Large intestine (tissue), 3 donors: ENCODE measurements around the gene SPTB. TPM values are rescaled to one million over a fixed set of nuclear protein-coding genes. Genes with fewer than 3 reads are reported as not detected.
A peak's percentile ranks its signal among the peaks of the same experiment; 100 is the strongest.

Experiments used
- DNase-seq, 2 donors: peaks; one replicate each; pipeline versions ENCODE4 v3.0.0 to v3.0.0-alpha.2; 2013
- H3K27ac ChIP-seq: one replicate; pipeline ENCODE4 v1.5.1; 2013; ENCODE audit warnings: low read length
- H3K27me3 ChIP-seq: 2 replicates; pipeline ENCODE4 v1.6.1; 2013; ENCODE audit warnings: low read length; ENCODE audit not compliant: control insufficient read depth, insufficient read depth
- H3K36me3 ChIP-seq: 2 replicates; pipeline ENCODE4 v1.6.1; 2013; ENCODE audit warnings: low read length; ENCODE audit not compliant: control insufficient read depth, insufficient read depth
- H3K4me1 ChIP-seq: one replicate; pipeline ENCODE4 v1.6.1; 2013; ENCODE audit warnings: low read length; ENCODE audit not compliant: control insufficient read depth, insufficient read depth
- H3K4me3 ChIP-seq: one replicate; pipeline ENCODE4 v1.5.1; 2013; ENCODE audit warnings: low read length
- H3K9me3 ChIP-seq: one replicate; pipeline ENCODE4 v1.6.1; 2013; ENCODE audit warnings: mild to moderate bottlenecking, low read depth, low read length, moderate library complexity; ENCODE audit not compliant: control insufficient read depth
- WGBS: methylation state at CpG from one replicate; pipeline ENCODE4 v1.1.5; 2013; ENCODE audit warnings: low lambda C conversion rate; ENCODE audit not compliant: insufficient coverage; 5-methylcytosine and 5-hydroxymethylcytosine counted together
- polyA plus RNA-seq: library from polyadenylated mRNA; unstranded; fragments of 120-200 nt; gene quantifications from one replicate; pipeline ENCODE4 v1.2.1, GENCODE V29; 2013

Gene SPTB
- polyA plus RNA-seq, 1 donor = 2.9 TPM

DNA sequence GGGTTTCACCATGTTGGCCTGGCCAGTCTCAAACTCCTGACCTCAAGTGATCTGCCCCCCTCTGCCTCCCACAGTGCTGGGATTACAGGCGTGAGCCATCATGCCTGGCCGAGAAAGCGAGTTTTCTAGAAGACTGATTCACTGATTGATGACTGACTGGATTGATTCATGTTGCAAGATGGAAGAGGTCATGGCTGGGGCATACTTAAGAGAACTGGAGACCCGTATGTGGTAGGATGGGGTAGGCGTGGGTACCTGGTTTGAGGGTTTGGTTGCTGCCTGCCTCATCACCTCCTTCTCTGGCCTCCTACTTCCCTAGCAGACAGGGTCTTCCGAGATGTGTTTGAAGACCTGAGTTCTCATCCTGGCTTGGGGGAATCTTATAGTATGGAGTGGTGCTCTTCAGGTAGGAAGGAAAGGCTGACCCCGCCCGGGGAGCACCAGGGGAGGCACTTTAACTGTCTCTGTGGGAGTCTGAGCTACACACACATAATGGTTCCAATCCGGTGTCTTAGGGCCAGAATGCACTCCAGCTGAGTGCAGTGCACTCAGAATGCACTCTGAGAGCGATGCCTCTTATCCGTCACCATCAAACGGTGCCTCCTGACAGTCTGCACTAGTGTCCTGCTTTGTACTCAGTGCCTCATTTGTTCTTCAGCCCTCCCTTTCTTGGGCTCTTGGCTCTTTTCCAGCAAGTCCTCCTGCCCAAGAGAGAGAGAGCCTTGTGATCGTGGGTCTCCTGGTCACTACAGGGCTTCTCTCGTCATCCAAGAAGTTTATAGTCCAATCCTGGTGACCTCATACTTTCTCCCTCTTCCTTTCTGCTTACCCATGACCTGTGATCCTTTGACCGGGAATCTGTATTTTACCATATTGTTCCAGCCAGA lies 155.8 kb downstream of the SPTB start:
- Histone ChIP-seq H3K27ac (peak overlapping the region; percentile 92), H3K4me1 (peaks cover 76% of the 10 kb centered on the region), H3K27me3 (no peaks in the 10 kb centered on the region), H3K36me3 (peaks cover 20% of the 10 kb centered on the region), H3K4me3 (no peak overlapping the region), H3K9me3 (no peaks in the 10 kb centered on the region)
- WGBS = 0% methylated on average over 1 of the region's 15 CpGs
- peak; percentile 93 to 95 for DNase-seq

DNA sequence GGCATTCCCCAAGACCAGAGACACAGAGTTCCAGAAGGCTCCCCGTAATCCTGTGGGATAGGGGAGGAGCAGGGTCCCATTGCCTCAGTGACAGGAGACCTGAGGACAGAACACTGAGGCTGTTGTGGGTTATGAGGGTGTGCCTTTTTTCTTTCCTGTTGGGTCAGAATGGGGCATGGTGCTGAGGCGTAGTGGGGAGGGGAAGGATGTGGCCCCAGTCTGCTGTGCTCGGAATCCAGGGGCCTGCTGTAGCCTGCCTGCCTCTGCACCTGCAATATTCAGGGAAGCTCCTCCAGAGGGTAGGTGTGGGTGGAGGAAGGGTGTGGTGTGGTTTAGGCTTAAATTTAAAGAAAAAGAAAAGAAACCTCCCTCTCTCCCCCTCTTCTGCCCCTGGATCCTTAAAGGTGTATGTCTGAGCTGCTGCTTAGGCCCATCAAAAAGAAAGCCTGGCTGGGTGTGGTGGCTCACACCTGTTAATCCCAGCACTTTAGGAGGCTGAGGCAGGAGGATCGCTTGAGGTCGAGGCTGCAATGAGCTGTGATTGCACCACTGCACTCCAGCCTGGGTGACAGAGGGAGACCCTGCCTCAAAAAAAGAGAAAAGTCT lies 156.8 kb downstream of the SPTB start:
- Histone ChIP-seq H3K27ac (no peak overlapping the region), H3K4me3 (no peak overlapping the region), H3K36me3 (peaks cover 10% of the 10 kb centered on the region), H3K4me1 (peaks cover 82% of the 10 kb centered on the region), H3K9me3 (no peaks in the 10 kb centered on the region), H3K27me3 (no peaks in the 10 kb centered on the region)
- no peak for DNase-seq
- WGBS = no CpG with 5 or more reads among the region's 5 CpGs

DNA sequence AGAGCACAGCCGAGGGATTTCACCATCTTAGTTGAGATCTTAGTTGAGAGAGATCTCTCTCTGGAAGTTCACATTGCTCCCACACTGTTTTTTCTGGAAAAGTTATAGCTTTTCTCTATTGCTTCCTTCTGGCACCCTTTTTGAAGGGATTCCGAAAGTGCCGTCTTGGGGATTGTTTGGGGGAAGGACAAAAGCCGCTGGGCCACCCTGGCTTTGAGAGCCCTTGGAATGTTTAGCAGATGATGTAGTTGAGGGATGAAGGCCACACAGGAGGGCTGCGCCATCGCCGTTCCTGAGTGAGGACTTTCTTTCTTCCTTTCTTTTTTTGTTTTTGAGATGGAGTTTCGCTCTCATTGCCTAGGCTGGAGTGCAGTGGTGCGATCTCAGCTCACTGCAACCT lies 157.8 kb downstream of the SPTB start:
- no peaks in the 10 kb centered on the region for H3K9me3 ChIP-seq
- no peak overlapping the region for H3K27ac ChIP-seq
- H3K27me3 ChIP-seq = no peaks in the 10 kb centered on the region
- no peak for DNase-seq
- no CpG with 5 or more reads among the region's 9 CpGs for WGBS
- no peak overlapping the region for H3K4me3 ChIP-seq
- peaks cover 82% of the 10 kb centered on the region for H3K4me1 ChIP-seq
- peaks cover 4% of the 10 kb centered on the region for H3K36me3 ChIP-seq

DNA sequence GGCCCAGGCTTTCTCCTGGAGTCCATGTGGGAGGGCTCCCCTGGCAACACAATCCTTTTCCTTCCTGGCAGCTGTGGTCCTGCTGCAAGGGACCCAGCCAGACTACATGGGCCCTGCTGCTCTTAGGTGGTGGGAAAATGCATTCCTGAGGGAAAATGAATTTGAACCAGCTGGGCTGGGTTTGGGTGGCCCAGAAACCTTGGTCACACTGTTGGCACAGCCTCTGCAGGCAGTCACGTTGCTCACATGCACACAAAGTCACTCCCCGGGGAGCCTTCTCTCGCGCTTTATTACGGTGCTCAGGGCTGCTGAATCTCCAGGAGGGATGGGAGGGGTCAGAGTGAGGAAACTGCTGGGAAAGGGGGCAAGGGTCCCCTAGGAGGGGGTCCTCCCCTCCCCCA lies 158.3 kb downstream of the SPTB start:
- Histone ChIP-seq H3K36me3 (peaks cover 4% of the 10 kb centered on the region), H3K9me3 (no peaks in the 10 kb centered on the region), H3K27ac (peak overlapping the region; percentile 82), H3K4me3 (no peak overlapping the region), H3K4me1 (peaks cover 85% of the 10 kb centered on the region), H3K27me3 (no peaks in the 10 kb centered on the region)
- DNase-seq = peak in 1 of 2 donors; percentile 66
- no CpG with 5 or more reads among the region's 5 CpGs for WGBS

DNA sequence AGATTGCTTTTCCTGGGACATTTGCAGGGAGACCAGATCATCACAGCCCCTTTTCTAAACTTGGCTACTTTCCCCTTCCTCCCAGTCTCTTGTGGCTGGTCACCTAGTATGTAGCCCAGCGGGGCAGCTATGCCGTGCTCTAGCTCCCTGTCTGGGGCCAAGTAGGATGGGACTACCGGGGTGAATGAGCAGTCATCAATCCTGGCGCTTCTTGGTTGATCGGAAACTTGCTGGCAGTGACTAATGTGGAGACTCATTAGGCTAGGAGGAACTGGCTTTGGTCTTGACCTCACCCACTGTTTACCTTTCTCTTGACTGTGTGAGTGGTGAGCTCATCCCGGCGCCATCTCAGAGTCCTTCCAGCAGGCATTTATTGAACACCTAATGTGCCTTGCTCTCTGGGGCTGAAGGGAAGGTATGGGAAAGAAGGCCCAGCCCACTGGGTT lies 159.6 kb downstream of the SPTB start:
- Histone ChIP-seq H3K4me3 (no peak overlapping the region), H3K4me1 (peaks cover 85% of the 10 kb centered on the region), H3K27ac (peak overlapping the region; percentile 82), H3K9me3 (no peaks in the 10 kb centered on the region), H3K36me3 (peaks cover 4% of the 10 kb centered on the region), H3K27me3 (no peaks in the 10 kb centered on the region)
- DNase-seq = peak; percentile 80 to 89
- no CpG with 5 or more reads among the region's 7 CpGs for WGBS

DNA sequence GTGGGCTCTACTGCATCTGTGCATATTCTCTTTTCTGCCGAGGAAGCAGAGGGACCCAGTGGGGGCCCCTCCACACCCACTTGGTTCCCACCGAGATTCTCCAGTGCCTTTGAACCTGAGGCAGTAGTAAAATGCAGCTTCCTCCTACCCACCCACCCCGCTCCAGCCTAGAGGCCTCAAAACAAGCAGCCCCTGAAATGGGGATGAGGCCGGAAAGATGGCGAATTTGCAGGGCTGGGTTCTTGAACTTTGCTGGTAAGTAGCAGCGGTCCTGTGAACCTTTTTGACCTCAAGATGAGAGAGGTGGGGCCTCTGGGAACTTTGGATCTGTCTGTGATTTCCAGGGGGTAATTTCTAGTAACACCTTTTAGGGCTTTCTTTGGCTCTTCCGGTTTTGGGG lies 160.1 kb downstream of the SPTB start:
- H3K27me3 ChIP-seq = no peaks in the 10 kb centered on the region
- no peaks in the 10 kb centered on the region for H3K9me3 ChIP-seq
- no peak overlapping the region for H3K4me3 ChIP-seq
- no peak for DNase-seq
- H3K4me1 ChIP-seq = peaks cover 80% of the 10 kb centered on the region
- peak overlapping the region; percentile 82 for H3K27ac ChIP-seq
- peaks cover 4% of the 10 kb centered on the region for H3K36me3 ChIP-seq
- no CpG with 5 or more reads among the region's 7 CpGs for WGBS

DNA sequence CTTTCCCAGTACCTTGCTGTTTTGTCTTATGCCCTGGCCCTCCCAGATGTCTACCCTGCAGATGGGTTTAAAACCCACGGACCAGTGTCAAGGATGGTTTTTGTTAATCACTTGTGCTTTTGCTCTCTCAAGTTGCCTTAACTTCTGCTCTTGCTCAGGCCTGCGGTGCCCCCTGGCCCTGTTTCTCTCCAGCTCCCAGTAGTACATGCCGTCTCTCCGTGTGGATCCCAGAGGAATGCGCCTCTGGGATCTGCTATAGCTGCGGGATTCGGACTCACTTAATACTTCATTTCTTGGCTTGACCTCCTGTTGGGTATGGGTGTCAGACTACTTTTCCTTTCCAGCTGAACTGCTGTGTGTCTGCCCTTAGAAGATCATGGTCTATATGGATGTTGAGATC lies 160.9 kb downstream of the SPTB start:
- H3K9me3 ChIP-seq = no peaks in the 10 kb centered on the region
- no peak for DNase-seq
- H3K27ac ChIP-seq = no peak overlapping the region
- H3K27me3 ChIP-seq = no peaks in the 10 kb centered on the region
- WGBS = 100% methylated on average over 1 of the region's 7 CpGs
- H3K36me3 ChIP-seq = peaks cover 4% of the 10 kb centered on the region
- peaks cover 72% of the 10 kb centered on the region for H3K4me1 ChIP-seq
- no peak overlapping the region for H3K4me3 ChIP-seq

DNA sequence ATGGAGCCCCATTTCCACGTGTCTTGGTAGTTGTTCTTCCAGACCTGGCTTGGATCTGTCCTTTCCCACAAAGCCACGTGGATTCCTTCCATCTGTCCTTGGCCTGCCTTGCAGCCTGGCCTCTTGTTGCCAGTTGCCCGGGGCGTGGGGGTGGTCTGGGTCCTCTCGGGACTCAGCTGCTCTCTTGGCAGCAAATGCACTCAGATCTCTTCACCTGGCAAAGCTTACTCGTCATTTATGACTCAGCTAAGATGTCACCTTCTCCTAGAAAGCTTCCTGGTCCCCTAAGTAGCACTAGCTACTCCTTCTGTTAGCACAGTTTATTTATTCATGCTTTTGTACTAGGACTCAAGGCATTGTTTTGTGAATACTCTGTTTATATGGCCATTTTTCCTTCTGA lies 161.8 kb downstream of the SPTB start:
- H3K9me3 ChIP-seq = peaks cover 8% of the 10 kb centered on the region
- H3K4me1 ChIP-seq = peaks cover 69% of the 10 kb centered on the region
- no peak overlapping the region for H3K4me3 ChIP-seq
- DNase-seq = peak in 1 of 2 donors; percentile 70
- peaks cover 4% of the 10 kb centered on the region for H3K36me3 ChIP-seq
- H3K27me3 ChIP-seq = no peaks in the 10 kb centered on the region
- H3K27ac ChIP-seq = peak overlapping the region; percentile 90
- no CpG with 5 or more reads among the region's 6 CpGs for WGBS

DNA sequence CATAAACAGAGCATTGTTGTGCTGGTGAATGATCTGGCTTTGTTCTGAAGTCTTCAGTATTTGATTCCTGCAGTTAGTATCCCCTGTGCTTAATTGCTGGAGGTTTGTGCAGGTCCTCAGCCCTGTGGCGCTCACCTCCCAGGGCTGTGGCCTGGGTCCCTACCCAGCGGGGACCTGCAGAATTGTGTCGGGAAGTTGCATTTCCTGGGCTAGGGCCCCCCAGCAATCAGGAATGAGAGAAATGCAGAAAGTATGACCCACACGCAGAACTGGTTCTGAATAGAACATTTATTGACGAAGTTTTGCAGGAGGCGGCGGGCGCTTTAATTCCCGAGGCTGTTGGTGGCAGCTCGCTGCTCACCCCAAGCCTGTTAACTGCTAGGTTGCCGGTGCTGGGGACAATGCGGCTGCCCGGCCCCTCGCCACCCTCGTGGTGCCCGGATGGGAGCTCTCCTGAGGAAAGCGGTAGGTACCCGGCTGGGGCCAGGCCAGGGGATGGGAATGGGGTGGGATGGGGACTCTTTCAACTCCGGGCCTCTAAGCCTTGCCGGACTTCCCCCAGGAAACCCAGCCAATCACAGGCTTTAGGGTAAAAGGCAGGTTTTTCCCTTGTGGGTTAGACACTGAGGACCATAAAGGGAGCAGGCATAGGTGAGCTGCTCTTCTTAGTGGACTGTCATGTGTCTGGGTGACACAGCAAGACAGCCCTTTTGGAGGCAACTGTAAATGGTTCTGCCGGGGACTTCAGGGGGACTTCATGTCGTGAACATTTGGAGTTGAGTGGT lies 163.9 kb downstream of the SPTB start:
- Histone ChIP-seq H3K27ac (peak overlapping the region; percentile 90), H3K4me3 (peak overlapping the region; percentile 4), H3K9me3 (peaks cover 9% of the 10 kb centered on the region), H3K4me1 (peaks cover 57% of the 10 kb centered on the region), H3K36me3 (peaks cover 4% of the 10 kb centered on the region), H3K27me3 (no peaks in the 10 kb centered on the region)
- WGBS = no CpG with 5 or more reads among the region's 22 CpGs
- DNase-seq = peak in 1 of 2 donors; percentile 69

DNA sequence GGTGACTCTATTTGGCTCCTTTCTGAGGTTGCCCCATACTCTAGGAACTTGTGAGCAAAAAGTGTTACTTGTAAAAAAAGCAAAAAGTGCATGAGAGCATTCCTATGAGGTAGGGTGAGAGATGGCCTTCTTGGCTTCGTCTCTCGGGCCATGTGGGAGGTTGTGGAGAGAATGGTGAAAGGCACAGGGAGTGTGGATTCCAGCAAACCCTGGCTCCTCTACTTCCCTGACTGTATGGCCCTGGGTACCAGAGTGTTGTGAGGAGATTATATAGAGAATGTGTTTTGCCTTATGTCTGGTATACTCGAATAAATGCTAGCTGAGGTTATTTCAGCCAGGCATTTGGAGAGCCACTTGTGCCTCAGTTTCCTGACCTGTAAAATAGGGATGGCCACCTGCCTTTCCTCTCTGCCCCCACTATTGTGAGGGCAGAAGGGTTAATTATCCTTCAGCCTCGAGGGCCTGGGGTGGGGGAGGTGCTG lies 164.5 kb downstream of the SPTB start:
- no CpG with 5 or more reads among the region's 4 CpGs for WGBS
- H3K27me3 ChIP-seq = no peaks in the 10 kb centered on the region
- peaks cover 9% of the 10 kb centered on the region for H3K9me3 ChIP-seq
- no peak overlapping the region for H3K4me3 ChIP-seq
- H3K4me1 ChIP-seq = peaks cover 51% of the 10 kb centered on the region
- H3K27ac ChIP-seq = peak overlapping the region; percentile 90
- no peak for DNase-seq
- H3K36me3 ChIP-seq = peaks cover 4% of the 10 kb centered on the region
